Measurements from ENCODE around the gene GPR139. TPM values are rescaled to one million over a fixed set of nuclear protein-coding genes. Genes with fewer than 3 reads are reported as not detected.

Gene GPR139
- total RNA-seq, 4 donors from 2014 or later = not detected

- intact Hi-C loops (cut with DNase I) = no loop called here
- Histone ChIP-seq H3K27ac (no peak overlapping the region), H3K4me3 (no peak overlapping the region), H3K36me3 (no peaks in the 10 kb centered on the region), H3K9me3 (no peaks in the 10 kb centered on the region), H3K4me1 (peaks cover 0 to 10% (median 0%) of the 10 kb centered on the region in 3 donors), H3K27me3 (peaks cover 0 to 79% (median 4%) of the 10 kb centered on the region in 4 donors)
- WGBS, 2 donors = 8 to 18% methylated on average over 18 of the region's 34 CpGs
- no peak for DNase-seq
- TF ChIP-seq POLR2A (IDR thresholded peaks at IDR 0.05) = no peak
- TF ChIP-seq, protein P1, sequence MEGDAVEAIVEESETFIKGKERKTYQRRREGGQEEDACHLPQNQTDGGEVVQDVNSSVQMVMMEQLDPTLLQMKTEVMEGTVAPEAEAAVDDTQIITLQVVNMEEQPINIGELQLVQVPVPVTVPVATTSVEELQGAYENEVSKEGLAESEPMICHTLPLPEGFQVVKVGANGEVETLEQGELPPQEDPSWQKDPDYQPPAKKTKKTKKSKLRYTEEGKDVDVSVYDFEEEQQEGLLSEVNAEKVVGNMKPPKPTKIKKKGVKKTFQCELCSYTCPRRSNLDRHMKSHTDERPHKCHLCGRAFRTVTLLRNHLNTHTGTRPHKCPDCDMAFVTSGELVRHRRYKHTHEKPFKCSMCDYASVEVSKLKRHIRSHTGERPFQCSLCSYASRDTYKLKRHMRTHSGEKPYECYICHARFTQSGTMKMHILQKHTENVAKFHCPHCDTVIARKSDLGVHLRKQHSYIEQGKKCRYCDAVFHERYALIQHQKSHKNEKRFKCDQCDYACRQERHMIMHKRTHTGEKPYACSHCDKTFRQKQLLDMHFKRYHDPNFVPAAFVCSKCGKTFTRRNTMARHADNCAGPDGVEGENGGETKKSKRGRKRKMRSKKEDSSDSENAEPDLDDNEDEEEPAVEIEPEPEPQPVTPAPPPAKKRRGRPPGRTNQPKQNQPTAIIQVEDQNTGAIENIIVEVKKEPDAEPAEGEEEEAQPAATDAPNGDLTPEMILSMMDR (IDR thresholded peaks at IDR 0.05) = no peak
Observed at GRCh38 chr16:20074099-20074991, 655 bp upstream of the GPR139 start.

GRCh38 chr16:20072874-20073202 is 852 bp downstream of the GPR139 start:
- H3K4me3 ChIP-seq = no peak overlapping the region
- WGBS, 2 donors = 18% methylated on average over 2 of the region's 11 CpGs; no CpG with 5 or more reads in 1 of the 2 donors
- TF ChIP-seq, protein P1 (IDR thresholded peaks at IDR 0.05) = no peak
- no peak for TF ChIP-seq POLR2A (IDR thresholded peaks at IDR 0.05)
- no peaks in the 10 kb centered on the region for H3K9me3 ChIP-seq
- no peak overlapping the region for H3K27ac ChIP-seq
- intact Hi-C loops (cut with DNase I) = no loop called here
- no peaks in the 10 kb centered on the region for H3K36me3 ChIP-seq
- peaks cover 0 to 70% (median 4%) of the 10 kb centered on the region in 4 donors for H3K27me3 ChIP-seq
- H3K4me1 ChIP-seq = peaks cover 0 to 10% (median 0%) of the 10 kb centered on the region in 3 donors
- DNase-seq = no peak

DNA sequence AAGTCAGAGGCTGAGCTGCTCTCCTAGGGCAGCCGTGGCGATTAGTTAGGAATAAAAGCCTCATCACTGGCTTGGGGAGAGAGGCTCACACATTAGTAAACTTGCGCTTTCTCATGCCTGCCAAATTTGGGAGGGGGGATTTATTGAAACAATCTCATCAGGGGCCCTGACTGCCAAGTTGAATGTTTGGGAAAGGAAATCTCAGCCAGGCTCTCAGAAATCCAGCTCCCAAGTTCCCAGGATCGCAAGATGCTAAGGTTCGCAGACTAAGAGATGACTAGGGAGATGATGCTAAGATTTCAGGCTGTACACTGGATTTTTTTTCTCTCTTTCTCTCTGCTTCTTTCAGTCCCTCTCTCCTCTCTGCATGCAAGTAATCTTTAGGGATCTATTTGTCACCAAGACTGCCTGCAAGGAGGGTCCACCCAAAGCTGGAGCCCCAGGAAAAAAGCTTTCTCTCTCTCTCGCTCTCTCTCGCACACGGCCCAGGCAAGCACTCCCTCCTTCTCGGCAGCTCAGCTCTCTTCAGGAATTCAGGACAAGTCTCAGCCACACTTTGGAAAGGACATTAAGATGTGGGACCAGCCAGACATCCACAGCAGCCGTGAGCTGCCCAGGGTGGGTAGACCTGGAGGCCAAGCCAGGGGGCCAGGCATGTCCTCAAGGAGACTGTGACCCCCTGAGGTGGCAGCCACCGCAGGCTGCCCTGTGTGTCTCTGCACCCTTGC is 1.4 kb downstream of the GPR139 start:
- no peak for DNase-seq
- Histone ChIP-seq H3K4me1 (peaks cover 0 to 10% (median 0%) of the 10 kb centered on the region in 3 donors), H3K9me3 (no peaks in the 10 kb centered on the region), H3K27ac (no peak overlapping the region), H3K4me3 (no peak overlapping the region), H3K36me3 (no peaks in the 10 kb centered on the region), H3K27me3 (peaks cover 0 to 69% (median 4%) of the 10 kb centered on the region in 4 donors)
- TF ChIP-seq, protein P1 (IDR thresholded peaks at IDR 0.05) = no peak
- no peak for TF ChIP-seq POLR2A (IDR thresholded peaks at IDR 0.05)
- 42 to 64% methylated on average over 6 to 9 of the region's 11 CpGs for WGBS, 2 donors
- intact Hi-C loops (cut with DNase I) = no loop called here

- Histone ChIP-seq H3K4me1 (no peaks in the 10 kb centered on the region), H3K9me3 (no peaks in the 10 kb centered on the region), H3K27ac (no peak overlapping the region), H3K27me3 (peaks cover 0 to 2% (median 0%) of the 10 kb centered on the region in 4 donors), H3K36me3 (no peaks in the 10 kb centered on the region), H3K4me3 (no peak overlapping the region)
- no peak for DNase-seq
- TF ChIP-seq, protein P1 (IDR thresholded peaks at IDR 0.05) = no peak
- TF ChIP-seq POLR2A (IDR thresholded peaks at IDR 0.05) = no peak
- WGBS, 2 donors = 35% methylated on average over 2 of the region's 2 CpGs
- intact Hi-C loops (cut with DNase I) = no loop called here
Observed at GRCh38 chr16:20064931-20065330, 8.8 kb downstream of the GPR139 start.

- Histone ChIP-seq H3K9me3 (no peaks in the 10 kb centered on the region), H3K27ac (no peak overlapping the region), H3K4me1 (no peaks in the 10 kb centered on the region), H3K36me3 (no peaks in the 10 kb centered on the region), H3K4me3 (no peak overlapping the region), H3K27me3 (peaks cover 0 to 6% (median 0%) of the 10 kb centered on the region in 4 donors)
- WGBS, 2 donors = 80 to 88% methylated on average over 4 of the region's 4 CpGs
- DNase-seq = no peak
- TF ChIP-seq, protein P1 (IDR thresholded peaks at IDR 0.05) = no peak
- no peak for TF ChIP-seq POLR2A (IDR thresholded peaks at IDR 0.05)
- intact Hi-C loops (cut with DNase I) = no loop called here
Observed at GRCh38 chr16:20064520-20064919, 9.2 kb downstream of the GPR139 start.

Measured in esophagus squamous epithelium (tissue), 5 donors.